GM18873 (cell line): ENCODE measurements around the gene KCNK6.

Source experiments
- ATAC-seq: cut with Tn5 transposase; IDR thresholded peaks from one replicate; pipeline ENCODE4 v1.9.1; 2021; ENCODE audit warnings: mild to moderate bottlenecking, moderate library complexity, moderate number of reproducible peaks; ENCODE audit not compliant: unreplicated experiment, low FRiP score

Gene KCNK6

DNA sequence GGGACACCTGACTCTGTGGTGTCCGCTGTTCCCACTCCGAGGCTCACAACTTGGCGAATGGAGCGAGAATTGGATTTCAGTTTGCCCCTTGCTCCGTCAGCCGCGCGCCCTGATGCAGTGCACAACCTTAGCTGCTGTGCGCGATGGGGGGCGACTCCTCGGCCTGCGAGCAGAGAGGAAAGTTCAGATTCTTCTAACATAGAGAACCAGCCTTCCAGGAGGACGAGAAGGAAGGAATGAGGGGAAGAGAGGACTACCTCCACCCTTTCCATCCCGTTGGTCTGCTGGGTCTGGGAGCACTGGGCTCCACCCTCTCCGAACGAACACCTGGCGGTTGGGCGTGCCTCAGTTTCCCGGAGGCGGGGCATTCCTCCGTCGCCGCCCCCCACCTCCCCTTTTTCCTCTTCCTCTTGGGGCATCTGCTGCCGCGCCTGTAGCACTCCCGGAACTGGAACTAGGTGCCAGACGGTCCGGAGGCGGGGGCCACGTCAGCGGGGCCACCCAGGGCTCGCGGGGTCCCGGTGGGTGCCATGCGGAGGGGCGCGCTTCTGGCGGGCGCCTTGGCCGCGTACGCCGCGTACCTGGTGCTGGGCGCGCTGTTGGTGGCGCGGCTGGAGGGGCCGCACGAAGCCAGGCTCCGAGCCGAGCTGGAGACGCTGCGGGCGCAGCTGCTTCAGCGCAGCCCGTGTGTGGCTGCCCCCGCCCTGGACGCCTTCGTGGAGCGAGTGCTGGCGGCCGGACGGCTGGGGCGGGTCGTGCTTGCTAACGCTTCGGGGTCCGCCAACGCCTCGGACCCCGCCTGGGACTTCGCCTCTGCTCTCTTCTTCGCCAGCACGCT lies at the start of gene KCNK6:
KCNK6 (plus strand) TSS at position 425 of the 838 bp plus-strand sequence; CDS start at position 531, 106 bp downstream.
- no peak for ATAC-seq

- ATAC-seq = no peak
These were observed 49.0 kb upstream of the KCNK6 start for GRCh38 chr19:38270587-38271167.

DNA sequence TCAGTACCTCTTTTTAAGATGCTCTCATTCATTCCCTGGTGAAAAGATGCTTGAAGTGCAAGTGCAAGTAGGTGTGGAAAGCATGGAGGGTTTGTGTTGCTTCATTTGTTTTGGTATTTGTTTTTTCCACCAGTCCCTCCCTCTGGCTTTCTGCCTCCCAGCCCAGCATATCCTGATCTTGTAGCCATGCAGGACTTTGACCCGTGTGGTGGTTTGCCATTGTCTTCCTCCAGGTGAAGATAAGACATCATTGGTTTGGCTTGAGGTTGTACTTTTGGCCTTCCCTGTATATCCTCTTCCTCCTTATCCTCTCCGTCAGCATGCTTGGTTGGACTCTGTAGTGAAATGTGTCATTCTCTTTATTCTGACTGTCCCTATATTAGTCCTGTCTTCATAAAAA lies 46.1 kb upstream of the KCNK6 start:
- ATAC-seq = no peak

DNA sequence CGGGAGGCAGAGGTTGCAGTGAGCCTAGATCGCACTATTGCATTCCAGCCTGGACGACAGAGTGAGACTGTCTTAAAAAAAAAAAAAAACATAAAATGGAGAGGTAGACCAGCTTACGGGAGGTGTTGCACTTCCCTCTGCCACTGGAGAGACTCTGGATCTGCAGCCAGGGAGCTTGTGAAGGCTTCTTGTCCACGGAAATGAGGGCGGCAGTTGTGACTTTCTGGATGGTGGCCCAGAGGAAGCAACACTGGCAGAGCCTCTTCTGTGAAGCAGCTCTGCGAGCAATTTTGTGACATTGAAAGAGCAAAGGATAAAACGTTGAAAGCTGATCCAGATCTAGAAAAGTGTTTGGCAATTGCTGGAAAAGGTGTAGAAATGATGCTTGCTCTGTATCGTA lies 44.9 kb upstream of the KCNK6 start:
- no peak for ATAC-seq

GRCh38 chr19:38276942-38277517 lies 42.6 kb upstream of the KCNK6 start:
- no peak for ATAC-seq

DNA sequence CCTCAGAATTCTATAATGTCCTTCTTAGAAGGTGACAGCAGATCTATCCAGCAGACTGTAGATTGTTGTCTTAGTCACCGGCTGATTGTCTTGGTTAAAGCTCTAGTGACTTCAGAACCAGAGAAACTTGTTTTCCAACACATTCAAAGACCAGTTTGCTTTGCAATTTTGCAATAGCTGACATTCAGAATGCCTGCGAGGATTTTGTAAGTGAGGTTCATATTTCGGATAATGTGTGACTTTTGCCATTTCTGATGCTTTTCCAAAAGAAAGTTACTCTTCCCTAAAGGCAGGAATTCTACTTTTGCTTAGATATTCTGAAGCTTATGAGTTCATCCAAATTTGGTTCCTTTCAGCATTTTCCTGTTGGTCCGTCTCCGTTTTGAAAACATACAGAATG lies 42.1 kb upstream of the KCNK6 start:
- no peak for ATAC-seq

GRCh38 chr19:38277969-38278680 lies 41.5 kb upstream of the KCNK6 start:
- ATAC-seq = no peak

DNA sequence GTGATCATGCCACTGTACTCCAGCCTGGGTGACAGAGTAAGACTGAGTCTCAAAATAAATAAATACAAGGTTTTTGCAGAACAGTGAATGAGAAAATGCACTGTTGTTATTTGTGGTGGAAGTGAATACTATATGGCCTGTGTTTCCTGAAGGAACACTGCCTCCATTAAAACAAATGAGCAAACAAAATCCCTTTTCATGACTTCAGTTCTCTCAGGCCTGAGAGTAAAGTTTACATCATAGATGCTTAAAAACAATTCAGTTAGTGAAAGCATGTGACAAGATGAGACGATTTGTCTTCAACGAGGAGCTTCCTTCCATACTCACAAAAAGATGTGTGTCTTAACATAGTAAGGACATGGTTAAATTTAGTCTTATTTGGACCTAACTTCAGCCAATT lies 40.9 kb upstream of the KCNK6 start:
- ATAC-seq = no peak

DNA sequence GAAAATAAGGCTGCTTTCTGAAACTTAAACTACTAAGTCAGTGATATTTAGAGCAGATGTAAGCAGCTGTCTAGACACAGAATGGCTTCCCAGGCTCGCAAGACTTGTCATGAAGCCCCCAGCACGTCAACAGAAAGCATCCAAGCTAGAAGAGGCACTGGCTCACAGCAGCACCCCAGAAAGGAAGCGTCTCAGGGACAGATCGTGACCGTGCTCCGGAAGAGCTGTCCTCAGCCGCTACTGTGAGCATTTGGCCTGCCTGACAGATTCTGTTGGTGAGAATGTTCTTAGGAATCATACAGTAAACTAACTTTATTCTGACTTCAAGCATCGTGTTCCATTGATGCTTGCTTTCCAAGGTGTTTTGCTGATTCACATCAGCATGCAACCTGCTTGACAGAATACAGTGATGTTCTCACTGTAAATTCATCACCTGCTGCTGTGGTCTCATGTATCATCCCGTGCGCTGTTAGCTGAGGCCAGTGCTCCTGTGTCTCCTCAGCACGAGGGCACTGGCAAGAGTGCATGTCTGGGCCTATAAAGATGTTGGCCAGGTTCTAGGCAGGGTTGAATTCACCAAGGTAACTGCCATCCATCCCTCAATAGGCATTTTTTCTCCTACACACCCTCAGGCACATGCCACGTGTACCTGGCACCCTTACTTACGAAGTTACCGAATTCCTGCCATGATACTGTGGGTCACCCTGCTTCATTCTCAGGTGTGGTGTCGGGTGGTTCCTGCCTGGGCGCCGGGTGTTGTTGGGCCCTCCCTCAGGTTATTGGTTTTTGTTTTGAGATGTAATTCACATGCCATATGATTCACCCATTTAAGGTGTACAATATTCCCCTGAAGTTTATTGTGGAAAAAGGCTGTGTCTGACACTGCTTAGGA lies 39.4 kb upstream of the KCNK6 start:
- ATAC-seq = no peak

DNA sequence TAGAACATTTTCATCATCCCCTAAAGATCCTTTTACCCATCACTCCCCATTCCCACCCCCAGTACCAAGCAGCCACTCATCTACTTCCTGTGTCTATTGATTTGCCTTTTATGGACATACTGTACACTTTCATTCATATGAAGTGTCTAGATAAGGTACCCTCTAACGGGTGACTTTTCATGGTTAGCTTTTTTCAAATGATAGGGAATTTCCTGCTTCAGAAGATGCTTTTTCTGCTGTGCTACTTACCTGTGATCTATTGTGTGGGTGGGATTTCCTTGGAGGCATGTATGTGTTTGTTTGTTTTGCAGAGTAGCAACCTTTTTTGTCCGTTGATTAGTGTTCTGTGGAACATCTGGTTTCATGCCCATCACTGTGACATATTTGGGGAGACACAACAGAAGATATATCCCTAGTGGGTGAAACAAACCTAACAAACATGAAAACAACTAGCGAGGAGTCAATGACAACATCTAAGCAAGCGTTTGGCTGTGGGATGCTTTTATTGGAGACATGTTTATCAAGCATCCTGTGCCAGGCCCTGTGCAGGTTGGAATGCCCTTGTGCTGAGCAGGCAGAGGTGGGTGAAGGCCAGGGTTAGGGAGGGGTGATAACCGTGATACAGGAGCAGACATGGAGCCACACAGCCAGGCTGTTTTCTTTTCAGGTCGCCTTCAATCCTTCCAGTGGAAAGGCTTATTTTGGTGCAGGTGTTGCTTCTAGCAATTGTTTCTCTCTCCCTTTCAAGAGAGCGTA lies 37.7 kb upstream of the KCNK6 start:
- no peak for ATAC-seq

DNA sequence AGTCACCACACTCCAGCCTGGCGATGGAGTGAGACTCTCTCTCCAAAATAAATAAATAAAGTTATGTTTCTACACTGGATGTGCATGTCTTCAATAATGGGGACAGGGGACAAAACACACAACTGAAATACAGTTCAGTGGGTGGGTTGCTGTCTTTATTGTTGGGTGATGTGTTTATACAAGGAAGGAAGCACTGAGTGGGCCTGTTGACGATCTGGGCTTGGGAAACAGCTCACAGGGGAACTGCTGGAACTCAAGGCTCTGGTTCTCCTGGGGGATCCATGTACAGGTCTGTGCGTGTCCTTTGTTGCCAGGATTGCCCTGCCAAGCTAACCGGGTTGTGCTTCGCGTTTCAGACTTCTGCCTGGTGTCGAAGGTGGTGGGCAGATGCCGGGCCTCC lies 36.4 kb upstream of the KCNK6 start:
- no peak for ATAC-seq

- ATAC-seq = no peak
These were observed 35.2 kb upstream of the KCNK6 start for GRCh38 chr19:38284422-38284821.

GRCh38 chr19:38285567-38285966 lies 34.1 kb upstream of the KCNK6 start:
- ATAC-seq = no peak

- ATAC-seq = no peak
These were observed 32.0 kb upstream of the KCNK6 start for GRCh38 chr19:38287604-38288003.

DNA sequence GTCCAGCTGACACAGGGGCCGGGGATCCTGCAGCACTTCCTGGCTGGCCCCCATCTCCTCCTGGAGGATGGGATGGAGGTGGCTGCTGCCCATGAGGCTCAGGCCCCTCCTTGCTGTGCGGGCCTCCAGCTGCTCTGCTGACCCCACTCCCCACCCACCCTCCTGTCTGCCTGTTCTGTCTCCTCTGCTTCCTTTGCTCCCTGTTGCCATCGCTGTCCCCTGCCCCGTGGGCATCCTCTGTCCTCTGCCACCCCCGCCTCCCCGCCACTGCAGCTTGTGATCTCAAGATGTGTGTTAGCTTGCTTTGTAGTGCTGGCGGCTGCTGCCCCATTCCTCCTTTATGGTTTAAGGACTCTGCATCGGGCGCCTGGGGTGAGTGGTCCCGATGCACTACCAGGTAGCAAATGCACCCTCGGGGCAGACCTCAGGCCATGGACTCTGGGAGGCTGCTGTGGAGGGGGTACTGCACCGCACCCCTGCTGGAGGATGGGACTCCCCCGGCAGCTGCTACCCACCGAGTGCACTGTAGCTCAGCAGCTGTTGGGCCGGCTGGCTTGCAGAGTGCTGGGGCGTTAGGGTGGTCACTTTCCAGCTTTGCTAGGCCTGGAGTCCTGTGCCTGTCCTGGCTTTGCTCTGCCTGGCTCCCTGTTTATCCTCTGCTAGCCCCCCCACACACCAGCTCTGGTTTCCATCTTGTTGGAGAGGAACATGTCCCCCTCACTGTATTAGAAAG lies 31.4 kb upstream of the KCNK6 start:
- ATAC-seq = no peak

- ATAC-seq = no peak
These were observed 29.7 kb upstream of the KCNK6 start for GRCh38 chr19:38289955-38290354.

DNA sequence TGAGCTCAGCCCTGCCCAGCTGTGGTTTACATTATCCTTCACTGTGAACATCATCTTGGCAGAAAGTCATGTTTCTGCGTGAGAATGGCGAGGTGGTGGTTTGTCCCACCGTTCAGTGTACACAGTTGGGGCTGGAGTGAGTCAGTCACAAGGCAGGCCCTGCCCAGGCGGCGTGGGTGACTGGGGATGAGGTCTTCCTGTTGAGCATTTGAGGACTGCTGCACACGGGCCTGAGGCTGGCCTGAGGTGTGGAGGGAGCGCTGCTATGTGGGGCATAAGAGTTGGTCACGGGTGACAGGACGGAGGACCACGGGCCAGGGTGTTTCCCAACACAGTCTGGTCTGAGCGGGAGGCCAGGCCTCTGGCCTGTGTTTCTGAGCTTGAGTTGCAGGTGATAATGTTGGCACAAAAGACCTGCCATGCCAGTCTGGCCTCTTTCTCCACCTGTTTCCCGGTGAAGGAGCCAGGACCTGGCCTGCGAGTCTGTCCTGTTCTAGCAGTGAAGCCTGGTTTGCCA lies 29.0 kb upstream of the KCNK6 start:
- ATAC-seq = no peak

DNA sequence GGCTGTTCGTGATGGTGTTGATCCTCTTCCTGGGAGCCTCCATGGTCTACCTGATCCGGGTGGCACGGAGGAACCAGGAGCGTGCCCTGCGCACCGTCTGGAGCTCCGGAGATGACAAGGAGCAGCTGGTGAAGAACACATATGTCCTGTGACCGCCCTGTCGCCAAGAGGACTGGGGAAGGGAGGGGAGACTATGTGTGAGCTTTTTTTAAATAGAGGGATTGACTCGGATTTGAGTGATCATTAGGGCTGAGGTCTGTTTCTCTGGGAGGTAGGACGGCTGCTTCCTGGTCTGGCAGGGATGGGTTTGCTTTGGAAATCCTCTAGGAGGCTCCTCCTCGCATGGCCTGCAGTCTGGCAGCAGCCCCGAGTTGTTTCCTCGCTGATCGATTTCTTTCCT lies 27.8 kb upstream of the KCNK6 start:
- ATAC-seq = no peak

DNA sequence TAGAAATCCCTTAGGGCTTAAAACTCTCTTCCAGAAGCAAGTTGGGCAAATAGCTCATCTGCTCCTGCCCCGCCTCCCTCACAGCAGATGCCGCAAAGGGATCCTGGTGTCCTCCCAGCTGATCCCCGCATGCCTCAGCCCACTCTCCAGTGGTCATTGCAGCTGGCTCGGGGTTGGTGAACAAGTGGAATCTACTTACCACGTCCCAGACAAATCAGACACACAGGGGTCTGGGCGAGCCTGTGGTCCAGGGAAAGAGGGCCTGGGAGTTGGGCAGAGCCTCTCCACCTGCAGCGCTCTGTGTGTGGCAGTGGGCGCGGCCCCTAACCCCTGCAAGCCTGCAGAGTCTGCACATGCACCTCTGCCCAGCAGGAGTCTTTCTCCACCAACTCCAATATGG lies 26.4 kb upstream of the KCNK6 start:
- ATAC-seq = no peak
